NOMO-1 treated with DMSO at 0.1 percent for 48 hours (cell line): ENCODE results near the gene SLC66A1.
A peak's percentile ranks its signal among the peaks of the same experiment; 100 is the strongest.
"Not testable (repeated sequence)": the region's sequence is repeated elsewhere in the genome, so short reads cannot be mapped to it uniquely, and the experiment has no call there.

Source experiments
- DNase-seq: peaks from one replicate; lab custom pipeline; 2025; ENCODE audit not compliant: unreplicated experiment; lab: John Stamatoyannopoulos, UW

Gene SLC66A1

GRCh38 chr1:19304081-19304480 is 8.0 kb upstream of the SLC66A1 start:
- not testable (repeated sequence) for DNase-seq

- no peak for DNase-seq
Measured at GRCh38 chr1:19305880-19306279, 6.2 kb upstream of the SLC66A1 start.

GRCh38 chr1:19306941-19307340 is 5.2 kb upstream of the SLC66A1 start:
- DNase-seq: no peak

- no peak for DNase-seq
Measured at GRCh38 chr1:19307794-19308508, 4.2 kb upstream of the SLC66A1 start.

- DNase-seq: no peak
Measured at GRCh38 chr1:19308509-19308907, 3.6 kb upstream of the SLC66A1 start.

- no peak for DNase-seq
Measured at GRCh38 chr1:19309123-19309813, 2.9 kb upstream of the SLC66A1 start.

GRCh38 chr1:19310061-19310460 is 2.1 kb upstream of the SLC66A1 start:
- DNase-seq: no peak

GRCh38 chr1:19310720-19311502 is 1.2 kb upstream of the SLC66A1 start:
- DNase-seq: peak; percentile 10

- DNase-seq: no peak
Measured at GRCh38 chr1:19311503-19311930, 609 bp upstream of the SLC66A1 start.

- peak; percentile 9 for DNase-seq
Measured at GRCh38 chr1:19312782-19313635, 883 bp downstream of the SLC66A1 start.

GRCh38 chr1:19313636-19313959 is 1.5 kb downstream of the SLC66A1 start:
- DNase-seq: no peak

GRCh38 chr1:19313961-19314882 is 2.1 kb downstream of the SLC66A1 start:
- peak; percentile 44 for DNase-seq

GRCh38 chr1:19315378-19316198 is 3.5 kb downstream of the SLC66A1 start:
- peak; percentile 83 for DNase-seq

GRCh38 chr1:19317126-19317910 is 5.2 kb downstream of the SLC66A1 start:
- no peak for DNase-seq

GRCh38 chr1:19319196-19319595 is 7.1 kb downstream of the SLC66A1 start:
- peak; percentile 91 for DNase-seq

GRCh38 chr1:19321071-19321470 is 8.9 kb downstream of the SLC66A1 start:
- no peak for DNase-seq

- no peak for DNase-seq
Measured at GRCh38 chr1:19322481-19322880, 10.4 kb downstream of the SLC66A1 start.

- no peak for DNase-seq
Measured at GRCh38 chr1:19323987-19324664, 12.0 kb downstream of the SLC66A1 start.
